Measurements from ENCODE around the gene CRABP2.

CRABP2 gene

GRCh38 chr1:156709031-156709430 lies 3.6 kb upstream of the CRABP2 start:
- DNase-seq (ENCODE audit: low read depth in 3 of 3), result no peak

DNA sequence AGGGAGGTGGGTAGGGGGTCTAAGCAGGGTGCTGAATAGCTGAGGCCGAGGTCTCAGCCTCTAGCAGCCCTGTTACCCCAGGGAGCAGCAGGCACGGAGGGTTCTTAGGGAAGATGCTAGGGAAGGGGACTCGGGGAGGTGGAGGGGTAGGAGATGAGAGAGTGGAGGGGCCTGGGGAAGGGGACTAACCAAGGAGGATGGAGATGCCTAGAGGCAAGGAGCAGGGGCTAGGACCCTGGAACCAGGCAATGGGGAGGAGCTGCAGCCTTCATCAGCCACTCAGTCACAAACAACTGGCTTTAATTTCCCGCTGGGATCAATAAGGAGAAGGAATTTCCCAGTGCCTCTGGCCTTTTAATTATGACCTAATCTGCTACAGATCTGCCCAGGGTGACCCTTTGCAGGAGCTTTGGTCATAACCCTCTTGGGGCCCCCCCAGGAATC lies 2.9 kb upstream of the CRABP2 start:
- no peak for DNase-seq (ENCODE audit: low read depth in 3 of 3)

DNA sequence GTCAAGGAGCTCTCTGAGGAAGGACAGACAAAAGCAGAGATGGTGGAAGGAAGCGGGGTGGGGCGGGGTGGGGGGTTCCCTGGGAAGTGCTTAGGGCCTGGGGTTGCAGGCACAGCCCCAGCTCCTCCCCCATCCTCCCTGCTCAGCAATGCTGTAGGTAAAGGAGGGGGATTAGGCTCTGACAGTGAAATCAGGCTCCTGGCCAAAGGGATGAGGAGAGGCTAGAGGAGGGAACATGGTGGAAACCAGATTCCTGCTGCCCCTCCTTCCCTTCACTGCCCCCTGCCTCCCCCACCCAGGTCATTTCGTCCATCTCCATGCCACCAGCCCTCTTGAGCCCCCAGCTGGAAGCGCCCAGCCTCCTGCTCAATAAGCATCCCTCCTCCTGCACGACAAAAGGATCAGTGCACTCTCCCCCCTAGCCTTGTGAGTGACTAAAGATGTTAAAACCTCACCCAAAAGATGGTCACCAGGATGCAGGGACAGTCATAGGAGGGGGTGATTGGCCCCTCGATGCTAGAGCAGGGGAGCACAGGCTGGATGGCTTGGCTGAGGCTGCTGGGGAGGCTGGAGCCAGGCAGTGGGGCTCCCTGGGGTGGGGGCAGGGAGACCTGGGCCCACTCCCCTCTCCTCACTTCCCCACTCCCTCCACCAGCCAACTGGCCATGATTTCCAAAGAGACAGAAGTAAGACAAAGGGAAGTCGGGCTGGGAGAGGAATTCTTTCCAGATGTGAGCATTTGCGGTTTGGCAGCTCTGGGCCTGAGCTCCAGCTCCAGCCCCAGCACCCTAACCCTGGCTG lies 2.2 kb upstream of the CRABP2 start:
- no peak for DNase-seq (ENCODE audit: low read depth in 3 of 3)

DNA sequence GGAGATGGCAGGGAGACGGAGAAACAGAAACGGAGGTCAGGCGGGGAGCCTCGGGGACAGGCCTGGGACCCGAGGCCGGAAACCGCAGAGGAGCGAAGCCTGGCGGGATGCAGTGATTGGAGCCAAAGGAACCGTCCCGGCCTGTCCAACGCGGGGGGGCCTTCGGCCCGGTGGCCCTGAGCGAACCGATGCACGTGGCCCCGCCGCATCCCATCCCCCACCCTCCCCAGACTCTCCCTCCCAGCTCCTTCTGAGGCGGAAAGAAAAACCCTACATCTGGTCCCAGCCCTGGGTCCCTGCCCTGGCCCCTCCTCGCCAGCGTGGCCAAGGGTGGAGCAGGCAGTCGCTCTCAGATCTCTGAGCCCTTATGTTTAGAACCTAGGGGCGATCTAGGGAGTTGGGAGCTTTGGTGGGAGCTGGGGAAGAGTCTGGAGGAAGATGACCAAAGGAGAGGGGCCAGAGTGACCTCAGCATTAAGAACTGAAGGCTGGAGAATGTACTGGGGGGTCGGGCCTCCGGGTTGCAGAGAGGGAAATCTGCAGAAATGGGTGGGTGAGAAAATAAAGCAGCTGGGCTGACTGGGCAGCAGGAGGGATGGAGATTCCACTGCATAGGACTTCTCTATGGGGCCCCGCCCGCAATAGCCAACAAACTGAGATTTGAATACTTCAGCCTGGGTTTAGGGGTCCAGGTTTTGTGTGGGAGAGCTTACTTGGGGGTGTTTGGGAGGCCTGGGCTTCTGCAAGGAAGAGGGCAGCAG lies 1.5 kb upstream of the CRABP2 start:
- DNase-seq (ENCODE audit: low read depth in 3 of 3), result no peak

DNA sequence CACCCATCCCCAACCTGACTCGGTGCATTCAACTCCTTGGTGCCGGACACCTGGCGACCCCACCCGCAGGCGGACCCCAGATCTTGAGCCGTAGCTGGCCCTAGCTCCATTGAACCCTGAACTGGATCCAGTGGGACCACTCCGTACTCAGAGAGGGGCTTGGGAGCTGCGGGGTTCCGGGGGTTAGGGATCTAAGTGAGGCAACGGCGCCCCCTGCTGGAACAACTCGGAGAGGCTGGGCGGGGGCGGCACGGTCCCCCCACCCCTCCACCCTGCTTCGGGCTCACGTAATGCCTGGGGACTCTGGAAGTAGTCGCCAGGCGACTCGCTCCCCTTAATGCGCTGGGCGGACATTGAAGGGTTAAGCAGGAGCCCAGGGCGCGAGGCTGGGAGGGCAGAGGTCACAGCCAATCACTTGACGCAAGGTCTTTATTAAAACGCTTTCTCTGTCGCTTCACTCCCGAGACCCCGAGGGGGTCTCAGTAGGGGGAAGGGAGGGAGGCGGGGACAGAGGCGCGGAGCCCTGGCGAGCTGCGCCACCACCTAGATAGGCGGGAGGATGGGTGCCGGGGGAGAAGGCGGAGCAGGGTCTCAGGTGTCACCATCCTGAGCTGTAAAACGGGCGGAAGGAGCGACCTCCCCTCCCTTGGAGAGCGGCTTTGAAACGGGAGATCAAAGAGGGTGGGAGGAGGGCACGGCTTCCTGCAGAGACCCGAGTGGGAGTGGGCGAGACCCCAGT lies 704 bp upstream of the CRABP2 start:
- DNase-seq (ENCODE audit: low read depth in 3 of 3), result peak; percentile 47 to 69 (median 55)

DNA sequence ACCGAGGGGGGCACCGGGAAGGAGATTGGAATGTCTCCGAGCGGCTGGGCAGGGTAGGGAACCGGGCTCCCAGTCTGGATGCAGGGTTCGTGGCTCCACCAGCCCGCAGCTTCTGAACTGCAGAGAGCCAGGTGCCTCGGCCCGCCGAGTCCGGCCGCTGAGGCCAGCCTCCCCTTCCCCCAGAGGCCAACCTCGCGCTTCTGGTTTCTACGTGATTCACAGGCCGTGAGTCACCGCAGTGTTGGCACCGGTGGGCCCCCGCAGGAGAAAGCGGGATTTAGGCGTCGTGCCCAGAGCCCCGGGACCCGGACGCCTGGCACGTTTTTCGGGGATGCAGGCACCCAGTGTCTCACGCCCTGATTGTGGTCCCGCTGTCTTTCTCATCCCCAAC lies 458 bp downstream of the CRABP2 start:
- peak in 1 of 3 experiments; percentile 48 for DNase-seq (ENCODE audit: low read depth in 3 of 3)

GRCh38 chr1:156704166-156704711 lies 1.1 kb downstream of the CRABP2 start:
- no peak for DNase-seq (ENCODE audit: low read depth in 3 of 3)

DNA sequence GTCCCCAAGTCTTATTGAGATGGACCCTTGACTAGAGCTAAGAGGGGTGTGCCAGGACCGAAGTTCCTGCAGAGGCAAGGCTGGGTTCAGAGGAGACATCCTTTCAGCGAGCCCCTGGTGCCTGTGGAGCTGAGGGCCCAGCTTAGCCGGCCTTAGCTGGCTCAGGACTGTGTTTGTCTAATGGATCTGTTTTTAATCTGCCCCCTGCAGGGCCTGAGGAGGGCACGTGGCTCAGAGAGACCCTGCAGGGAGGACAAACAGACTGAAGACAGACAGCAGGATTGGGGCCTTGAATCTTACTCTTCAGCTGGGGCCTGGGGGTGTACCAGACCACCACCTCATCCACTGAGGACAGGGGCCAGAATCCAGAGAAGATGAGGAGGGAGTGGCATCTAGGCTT lies 1.6 kb downstream of the CRABP2 start:
- no peak for DNase-seq (ENCODE audit: low read depth in 3 of 3)

- DNase-seq (ENCODE audit: low read depth in 3 of 3), result no peak
These were observed 2.0 kb downstream of the CRABP2 start for GRCh38 chr1:156703336-156703735.

- DNase-seq (ENCODE audit: low read depth in 3 of 3), result no peak
These were observed 4.4 kb downstream of the CRABP2 start for GRCh38 chr1:156700736-156701531.

DNA sequence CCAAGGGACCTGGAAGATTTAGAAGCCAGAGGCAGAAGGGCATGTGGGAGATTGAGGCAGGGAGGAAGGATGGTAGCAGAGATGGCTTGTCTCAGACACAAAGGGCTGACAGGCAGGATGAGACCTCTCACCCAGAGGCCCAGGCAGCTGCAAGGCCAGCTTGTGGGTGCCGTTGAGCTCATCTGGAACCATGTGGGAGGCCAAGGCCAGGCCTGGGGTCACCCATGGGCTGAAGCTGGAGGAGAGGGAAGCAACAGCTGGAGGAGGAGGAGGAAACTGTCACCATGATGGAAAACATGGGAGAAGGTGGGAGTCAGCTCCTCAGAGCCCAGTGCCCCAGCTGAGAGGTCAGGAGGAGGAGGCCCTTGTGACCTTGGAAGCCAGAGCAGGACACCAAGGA lies 6.4 kb downstream of the CRABP2 start:
- no peak for DNase-seq (ENCODE audit: low read depth in 3 of 3)

GRCh38 chr1:156697481-156697880 lies 7.9 kb downstream of the CRABP2 start:
- DNase-seq (ENCODE audit: low read depth in 3 of 3), result no peak

DNA sequence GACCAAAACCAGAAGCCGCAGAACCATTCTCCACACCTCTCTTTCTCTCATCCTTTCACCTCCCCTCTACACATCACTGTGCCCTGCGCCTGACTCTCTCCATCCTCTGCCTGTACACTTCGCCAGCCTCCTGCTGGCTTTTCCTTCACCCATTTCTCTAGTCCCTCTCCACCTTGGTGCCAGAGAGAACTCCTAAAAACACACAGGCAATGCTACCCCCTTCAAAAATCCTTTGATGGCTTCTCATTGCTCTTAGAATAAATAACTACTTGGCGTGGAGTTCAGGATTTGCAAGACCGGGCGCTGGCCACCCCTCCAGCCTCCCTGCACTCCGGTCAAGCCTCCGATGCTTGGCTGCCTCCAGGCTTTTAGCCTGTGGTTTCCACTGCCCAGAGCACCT lies 8.6 kb downstream of the CRABP2 start:
- DNase-seq (ENCODE audit: low read depth in 3 of 3), result no peak

DNA sequence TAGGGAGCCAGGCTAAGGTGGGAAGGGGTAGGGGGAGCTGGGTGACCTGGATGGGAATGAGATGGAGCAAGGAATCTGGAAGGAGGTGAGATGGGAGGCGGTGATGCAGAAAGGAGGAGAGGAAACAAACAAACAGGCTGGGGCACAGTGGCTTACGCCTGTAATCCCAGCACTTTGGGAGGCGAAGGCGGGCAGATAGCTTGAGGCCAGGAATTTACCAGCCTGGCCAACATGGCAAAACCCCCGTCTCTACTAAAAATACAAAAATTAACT lies 10.8 kb downstream of the CRABP2 start:
- no peak for DNase-seq (ENCODE audit: low read depth in 3 of 3)

DNA sequence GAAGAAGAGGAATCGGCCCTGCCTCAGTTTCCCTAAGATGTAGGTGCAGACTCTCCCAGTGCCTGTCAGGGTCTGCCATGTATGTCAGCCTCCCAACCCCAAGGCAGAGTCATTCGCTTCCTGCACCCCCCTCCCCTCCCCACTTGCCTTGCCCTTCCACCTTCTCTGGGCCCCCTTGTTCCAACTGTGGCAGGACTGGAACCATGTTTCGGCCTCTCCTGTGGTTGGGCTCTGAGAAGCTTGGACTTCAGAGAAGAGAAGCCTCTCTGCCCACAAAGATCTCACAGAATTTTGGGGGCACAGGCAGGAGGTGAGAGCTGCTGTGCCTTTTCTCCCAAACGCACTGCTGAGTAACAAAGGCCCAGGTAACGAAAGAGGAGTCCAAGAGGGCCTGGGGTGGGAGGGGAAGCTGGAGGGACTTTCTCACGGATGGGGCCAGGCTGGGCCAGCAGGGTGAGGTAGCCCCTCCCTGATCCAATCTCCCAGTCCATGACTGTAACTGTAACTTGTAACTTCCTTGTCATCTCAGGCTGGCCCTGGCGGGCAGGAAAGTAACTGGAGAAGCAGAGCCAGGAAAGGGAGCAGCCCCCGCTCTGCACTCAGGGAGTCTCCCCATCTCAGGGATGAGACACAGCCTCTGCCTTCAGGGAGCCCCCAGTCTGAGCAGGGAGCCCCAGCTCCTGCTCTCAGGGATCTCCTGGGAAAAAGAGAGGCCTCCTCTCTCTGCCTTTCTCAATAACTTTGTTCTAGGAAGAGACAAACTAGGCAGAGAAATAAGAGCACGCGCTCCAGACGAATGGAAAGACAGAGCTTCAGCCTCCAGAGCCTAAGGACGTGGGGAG lies 11.3 kb downstream of the CRABP2 start:
- DNase-seq (ENCODE audit: low read depth in 3 of 3), result no peak

- no peak for DNase-seq (ENCODE audit: low read depth in 3 of 3)
These were observed 12.2 kb downstream of the CRABP2 start for GRCh38 chr1:156692925-156693847.

DNA sequence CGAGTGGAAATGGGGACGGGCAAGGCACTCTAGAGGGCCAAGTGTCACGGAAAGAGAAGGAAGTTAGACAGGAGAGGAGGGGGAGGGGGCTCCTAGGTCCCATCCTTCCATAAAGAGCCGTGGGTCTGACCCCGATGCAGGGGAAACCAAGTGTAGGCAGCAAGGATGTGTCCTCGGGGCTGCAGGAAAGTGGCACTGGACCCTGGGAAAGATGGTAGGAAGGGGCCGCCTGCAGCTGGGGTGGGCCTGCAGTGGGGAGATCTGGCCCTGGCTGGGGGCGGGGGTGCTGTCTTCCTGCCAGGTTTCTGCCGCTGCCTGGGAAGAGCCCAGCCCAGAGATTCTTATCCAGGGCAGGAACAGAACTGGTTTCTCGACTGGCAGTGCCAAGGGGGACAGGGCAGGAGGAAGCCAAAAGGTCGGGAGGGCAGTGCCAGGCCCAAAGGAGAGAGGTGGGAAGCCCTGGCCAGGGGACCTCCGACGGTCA lies 12.9 kb downstream of the CRABP2 start:
- no peak for DNase-seq (ENCODE audit: low read depth in 3 of 3)

DNA sequence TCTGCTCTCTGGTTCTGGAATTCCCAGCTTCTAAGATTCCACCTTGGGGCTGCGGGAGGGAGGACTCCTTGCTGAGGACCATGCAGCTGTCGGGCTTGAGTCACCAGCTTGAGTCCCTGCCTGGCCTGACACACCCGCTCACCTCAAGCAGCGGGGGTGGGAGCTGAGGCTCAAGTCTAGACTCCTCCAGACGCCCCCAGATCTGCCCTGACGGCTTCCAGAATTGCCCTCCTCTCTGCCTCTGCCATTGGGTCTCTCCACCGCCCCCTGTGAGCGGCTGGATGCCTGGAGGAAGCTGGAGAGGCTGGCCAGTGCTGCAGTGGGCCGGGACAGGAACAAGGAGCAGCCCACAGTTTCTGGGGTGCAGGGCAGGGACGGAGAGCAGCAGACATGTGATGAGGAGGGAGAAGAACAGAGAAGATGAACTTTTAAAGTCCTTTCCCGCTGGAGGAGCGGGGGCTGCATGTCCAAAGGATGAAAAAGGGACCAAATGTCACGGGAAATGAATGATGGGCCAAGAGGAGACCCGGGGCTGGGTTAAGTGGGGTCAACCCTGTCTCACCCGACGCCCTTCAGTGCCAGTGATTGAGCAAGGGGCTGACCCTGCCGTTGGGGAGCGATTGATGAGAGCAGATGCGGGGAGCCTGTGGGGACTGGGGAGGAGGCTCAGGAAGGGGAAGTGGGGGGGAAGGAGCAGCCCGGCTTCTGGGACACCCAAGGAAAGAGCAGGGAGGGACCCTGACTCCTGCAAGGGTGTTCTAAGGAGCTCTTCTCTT lies 13.5 kb downstream of the CRABP2 start:
- DNase-seq (ENCODE audit: low read depth in 3 of 3), result no peak

DNA sequence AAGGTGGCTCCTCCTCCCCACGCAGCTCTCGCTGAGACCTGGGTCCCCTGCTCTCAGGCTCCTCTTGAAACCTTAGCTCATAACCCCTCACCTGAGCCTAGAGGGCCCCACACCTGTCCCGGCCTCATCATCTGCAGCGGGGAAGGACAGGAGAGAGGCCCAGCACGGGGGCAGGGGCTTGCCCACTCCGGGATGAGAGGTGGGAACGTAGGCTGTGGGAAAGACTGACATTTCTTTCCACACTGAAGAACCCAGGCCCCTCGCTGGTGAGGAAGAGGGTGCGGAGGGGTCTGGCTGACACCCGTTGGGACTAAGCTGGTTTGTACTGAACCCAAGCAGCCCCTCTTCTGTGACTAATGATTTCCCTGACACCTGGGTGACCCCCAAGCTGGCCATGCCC lies 14.2 kb downstream of the CRABP2 start:
- no peak for DNase-seq (ENCODE audit: low read depth in 3 of 3)

Data from stimulated activated CD4-positive, alpha-beta T cell treated with anti-CD3 and anti-CD28 coated beads, TNF-alpha, amount 100 ng/mL, for 24 hours (primary cell).